RWPE2 (cell line): ENCODE data around the gene GSDME.

ENCODE experiments used
- ATAC-seq: fragments of 200-7000 bp; cut with Tn5 transposase; 3 replicates; pipeline ENCODE4 v1.9.1; 2021; ENCODE audit warnings: low read depth
- DNase-seq: peaks from one replicate; pipeline ENCODE4 v3.0.0-alpha.2; 2020; ENCODE audit warnings: low spot score
- H3K27ac ChIP-seq: fragments of 450-650 bp; 2 replicates; pipeline ENCODE4 v1.5.1; 2017; ENCODE audit warnings: mild to moderate bottlenecking; ENCODE audit not compliant: poor library complexity, severe bottlenecking
- H3K27me3 ChIP-seq: fragments of 250-450 bp; sonication (Bioruptor Pico); 2 replicates; pipeline ENCODE4 v1.5.1; 2021; ENCODE audit warnings: mild to moderate bottlenecking, moderate library complexity; ENCODE audit not compliant: insufficient read depth, poor library complexity, severe bottlenecking
- H3K36me3 ChIP-seq: fragments of 250-450 bp; sonication (Bioruptor Pico); 2 replicates; pipeline ENCODE4 v1.5.1; 2020; ENCODE audit warnings: low read depth, mild to moderate bottlenecking, moderate library complexity
- H3K4me1 ChIP-seq: fragments of 250-450 bp; sonication (Bioruptor Pico); 2 replicates; pipeline ENCODE4 v1.5.1; 2021; ENCODE audit warnings: mild to moderate bottlenecking, moderate library complexity; ENCODE audit not compliant: insufficient read depth, poor library complexity, severe bottlenecking
- H3K4me3 ChIP-seq: fragments of 250-450 bp; sonication (Bioruptor Pico); 2 replicates; pipeline ENCODE4 v1.5.1; 2021; ENCODE audit warnings: mild to moderate bottlenecking, moderate library complexity; ENCODE audit not compliant: severe bottlenecking
- H3K9me3 ChIP-seq: fragments of 250-450 bp; sonication (Bioruptor Pico); 2 replicates; pipeline ENCODE4 v1.5.1; 2021; ENCODE audit warnings: mild to moderate bottlenecking, moderate library complexity; ENCODE audit not compliant: severe bottlenecking
- CTCF ChIP-seq: fragments of 450-650 bp; IDR thresholded peaks from one replicate; pipeline ENCODE4 v1.5.1; 2017; ENCODE audit warnings: mild to moderate bottlenecking, moderate library complexity; ENCODE audit not compliant: poor library complexity, severe bottlenecking

The GSDME gene

GRCh38 chr7:24725554-24726241 is 31.6 kb downstream of the GSDME start:
- H3K27ac ChIP-seq: no peak overlapping the region
- DNase-seq (peak; percentile 10), ATAC-seq (no peak)
- H3K4me1 ChIP-seq: peaks cover 12% of the 10 kb centered on the region
- H3K36me3 ChIP-seq: peaks cover 9% of the 10 kb centered on the region; the same call in 1 of the 2 replicates
- no peak overlapping the region for H3K4me3 ChIP-seq
- no peak for TF ChIP-seq CTCF
- H3K9me3 ChIP-seq: no peaks in the 10 kb centered on the region
- H3K27me3 ChIP-seq: no peaks in the 10 kb centered on the region

GRCh38 chr7:24724451-24725190 is 32.6 kb downstream of the GSDME start:
- no peak overlapping the region for H3K4me3 ChIP-seq
- no peak for TF ChIP-seq CTCF
- no peak overlapping the region for H3K27ac ChIP-seq
- DNase-seq (no peak), ATAC-seq (no peak)
- H3K27me3 ChIP-seq: no peaks in the 10 kb centered on the region
- H3K9me3 ChIP-seq: no peaks in the 10 kb centered on the region
- peaks cover 12% of the 10 kb centered on the region for H3K4me1 ChIP-seq
- H3K36me3 ChIP-seq: peaks cover 14% of the 10 kb centered on the region

- TF ChIP-seq CTCF: peak; percentile 32
- Histone ChIP-seq H3K36me3 (peaks cover 24% of the 10 kb centered on the region), H3K9me3 (no peaks in the 10 kb centered on the region), H3K4me1 (peaks cover 12% of the 10 kb centered on the region), H3K27me3 (no peaks in the 10 kb centered on the region), H3K27ac (no peak overlapping the region), H3K4me3 (no peak overlapping the region)
- no peak for ATAC-seq
- no peak for DNase-seq
These were observed 34.1 kb downstream of the GSDME start for GRCh38 chr7:24723178-24723530.

- TF ChIP-seq CTCF: peak; percentile 53
- no peaks in the 10 kb centered on the region for H3K9me3 ChIP-seq
- peak overlapping the region; percentile 8 for H3K27ac ChIP-seq
- DNase-seq (no peak), ATAC-seq (peak; percentile 34; the same call in 2 of the 3 replicates)
- peaks cover 30% of the 10 kb centered on the region for H3K36me3 ChIP-seq
- H3K4me3 ChIP-seq: no peak overlapping the region
- no peaks in the 10 kb centered on the region for H3K27me3 ChIP-seq
- H3K4me1 ChIP-seq: peaks cover 12% of the 10 kb centered on the region
These were observed 34.7 kb downstream of the GSDME start for GRCh38 chr7:24722386-24723177.
